ENCODE results near the gene TTC36.
A peak's percentile ranks its signal among the peaks of the same experiment; 100 is the strongest.

TTC36 gene

GRCh38 chr11:118524356-118524755, 2.9 kb upstream of the TTC36 start:
- no peaks in the 10 kb centered on the region for H3K27me3 ChIP-seq (ENCODE audit: control insufficient read depth, insufficient read depth, low read length)
- no peak overlapping the region for H3K4me3 ChIP-seq (ENCODE audit: low read length)
- H3K4me1 ChIP-seq (ENCODE audit: control insufficient read depth, insufficient read depth, low read length), result no peaks in the 10 kb centered on the region
- peaks cover 32% of the 10 kb centered on the region for H3K36me3 ChIP-seq (ENCODE audit: control insufficient read depth, insufficient read depth, low read length)
- no peak overlapping the region for H3K27ac ChIP-seq (ENCODE audit: low read depth, low read length)
- no peak overlapping the region for H3K9ac ChIP-seq (ENCODE audit: low read length)

- no peaks in the 10 kb centered on the region for H3K27me3 ChIP-seq (ENCODE audit: control insufficient read depth, insufficient read depth, low read length)
- H3K4me3 ChIP-seq (ENCODE audit: low read length), result no peak overlapping the region
- H3K9ac ChIP-seq (ENCODE audit: low read length), result no peak overlapping the region
- H3K27ac ChIP-seq (ENCODE audit: low read depth, low read length), result no peak overlapping the region
- H3K36me3 ChIP-seq (ENCODE audit: control insufficient read depth, insufficient read depth, low read length), result peaks cover 26% of the 10 kb centered on the region
- peaks cover 5% of the 10 kb centered on the region for H3K4me1 ChIP-seq (ENCODE audit: control insufficient read depth, insufficient read depth, low read length)
Observed at GRCh38 chr11:118524757-118525470, 2.4 kb upstream of the TTC36 start.

GRCh38 chr11:118526688-118527087, 586 bp upstream of the TTC36 start:
- Histone ChIP-seq H3K27me3 (ENCODE audit: control insufficient read depth, insufficient read depth, low read length) (no peaks in the 10 kb centered on the region), H3K4me1 (ENCODE audit: control insufficient read depth, insufficient read depth, low read length) (peaks cover 8% of the 10 kb centered on the region), H3K27ac (ENCODE audit: low read depth, low read length) (no peak overlapping the region), H3K36me3 (ENCODE audit: control insufficient read depth, insufficient read depth, low read length) (peaks cover 15% of the 10 kb centered on the region), H3K4me3 (ENCODE audit: low read length) (no peak overlapping the region), H3K9ac (ENCODE audit: low read length) (no peak overlapping the region)

GRCh38 chr11:118528511-118528910, 1.2 kb downstream of the TTC36 start:
- H3K36me3 ChIP-seq (ENCODE audit: control insufficient read depth, insufficient read depth, low read length), result peaks cover 4% of the 10 kb centered on the region
- H3K27me3 ChIP-seq (ENCODE audit: control insufficient read depth, insufficient read depth, low read length), result no peaks in the 10 kb centered on the region
- no peak overlapping the region for H3K9ac ChIP-seq (ENCODE audit: low read length)
- peaks cover 8% of the 10 kb centered on the region for H3K4me1 ChIP-seq (ENCODE audit: control insufficient read depth, insufficient read depth, low read length)
- no peak overlapping the region for H3K4me3 ChIP-seq (ENCODE audit: low read length)
- H3K27ac ChIP-seq (ENCODE audit: low read depth, low read length), result no peak overlapping the region

- Histone ChIP-seq H3K4me3 (ENCODE audit: low read length) (peak overlapping the region; percentile 70), H3K9ac (ENCODE audit: low read length) (no peak overlapping the region), H3K27ac (ENCODE audit: low read depth, low read length) (no peak overlapping the region), H3K27me3 (ENCODE audit: control insufficient read depth, insufficient read depth, low read length) (no peaks in the 10 kb centered on the region), H3K36me3 (ENCODE audit: control insufficient read depth, insufficient read depth, low read length) (no peaks in the 10 kb centered on the region), H3K4me1 (ENCODE audit: control insufficient read depth, insufficient read depth, low read length) (peaks cover 8% of the 10 kb centered on the region)
Observed at GRCh38 chr11:118529584-118530175, 2.4 kb downstream of the TTC36 start.

- Histone ChIP-seq H3K4me1 (ENCODE audit: control insufficient read depth, insufficient read depth, low read length) (peaks cover 8% of the 10 kb centered on the region), H3K27ac (ENCODE audit: low read depth, low read length) (peak overlapping the region; percentile 64), H3K36me3 (ENCODE audit: control insufficient read depth, insufficient read depth, low read length) (no peaks in the 10 kb centered on the region), H3K27me3 (ENCODE audit: control insufficient read depth, insufficient read depth, low read length) (no peaks in the 10 kb centered on the region), H3K9ac (ENCODE audit: low read length) (no peak overlapping the region), H3K4me3 (ENCODE audit: low read length) (peak overlapping the region; percentile 70)
Observed at GRCh38 chr11:118530180-118530682, 3.0 kb downstream of the TTC36 start.

- Histone ChIP-seq H3K4me3 (ENCODE audit: low read length) (peak within 1 kb of the TSS; percentile 70), H3K27me3 (ENCODE audit: control insufficient read depth, insufficient read depth, low read length) (no peaks in the 10 kb centered on the region), H3K9ac (ENCODE audit: low read length) (peak within 1 kb of the TSS; percentile 46), H3K36me3 (ENCODE audit: control insufficient read depth, insufficient read depth, low read length) (no peaks in the 10 kb centered on the region), H3K4me1 (ENCODE audit: control insufficient read depth, insufficient read depth, low read length) (peaks cover 8% of the 10 kb centered on the region), H3K27ac (ENCODE audit: low read depth, low read length) (peak within 1 kb of the TSS; percentile 64)
Observed at GRCh38 chr11:118530683-118531596, 3.7 kb downstream of the TTC36 start, which contains the start of gene TMEM25. Gene TMEM25, plus strand, starts transcription at chr11:118531192. Its CDS starts 610 bp downstream, at chr11:118531802.

GRCh38 chr11:118531597-118532084, 4.4 kb downstream of the TTC36 start:
- peaks cover 8% of the 10 kb centered on the region for H3K4me1 ChIP-seq (ENCODE audit: control insufficient read depth, insufficient read depth, low read length)
- no peaks in the 10 kb centered on the region for H3K27me3 ChIP-seq (ENCODE audit: control insufficient read depth, insufficient read depth, low read length)
- no peaks in the 10 kb centered on the region for H3K36me3 ChIP-seq (ENCODE audit: control insufficient read depth, insufficient read depth, low read length)
- H3K9ac ChIP-seq (ENCODE audit: low read length), result peak overlapping the region; percentile 46
- peak overlapping the region; percentile 70 for H3K4me3 ChIP-seq (ENCODE audit: low read length)
- no peak overlapping the region for H3K27ac ChIP-seq (ENCODE audit: low read depth, low read length)

GRCh38 chr11:118532091-118532490, 4.8 kb downstream of the TTC36 start:
- no peaks in the 10 kb centered on the region for H3K36me3 ChIP-seq (ENCODE audit: control insufficient read depth, insufficient read depth, low read length)
- H3K4me1 ChIP-seq (ENCODE audit: control insufficient read depth, insufficient read depth, low read length), result peaks cover 8% of the 10 kb centered on the region
- H3K9ac ChIP-seq (ENCODE audit: low read length), result no peak overlapping the region
- H3K4me3 ChIP-seq (ENCODE audit: low read length), result no peak overlapping the region
- H3K27ac ChIP-seq (ENCODE audit: low read depth, low read length), result no peak overlapping the region
- no peaks in the 10 kb centered on the region for H3K27me3 ChIP-seq (ENCODE audit: control insufficient read depth, insufficient read depth, low read length)

GRCh38 chr11:118532852-118533768, 5.8 kb downstream of the TTC36 start:
- H3K27me3 ChIP-seq (ENCODE audit: control insufficient read depth, insufficient read depth, low read length), result no peaks in the 10 kb centered on the region
- H3K27ac ChIP-seq (ENCODE audit: low read depth, low read length), result no peak overlapping the region
- H3K4me1 ChIP-seq (ENCODE audit: control insufficient read depth, insufficient read depth, low read length), result peaks cover 8% of the 10 kb centered on the region
- H3K9ac ChIP-seq (ENCODE audit: low read length), result no peak overlapping the region
- H3K36me3 ChIP-seq (ENCODE audit: control insufficient read depth, insufficient read depth, low read length), result no peaks in the 10 kb centered on the region
- H3K4me3 ChIP-seq (ENCODE audit: low read length), result no peak overlapping the region
